ENCODE results near the gene BTBD3.

- TF ChIP-seq CTCF (IDR thresholded peaks at IDR 0.05) (no peak), ZFX (IDR thresholded peaks at IDR 0.05; ENCODE audit: borderline replicate concordance) (no peak)
Observed at GRCh38 chr20:11958855-11959254, 41.2 kb downstream of the BTBD3 start.

Measured in 22Rv1 (cell line).